T-helper 1 cell treated with Interleukin-12 subunit alpha and Interleukin-12 subunit beta and Interleukin-4 antibody, amounts not matched to agents 30 ng/mL and 1 ng/mL, for 36 hours (primary cell): ENCODE results near the gene ACYP1. TPM values are rescaled to one million over a fixed set of nuclear protein-coding genes. Genes with fewer than 3 reads are reported as not detected.

ENCODE experiments used
- intact Hi-C: fragments of 100-400 bp; cut with micrococcal nuclease; formaldehyde crosslinking; loops from one replicate; pipeline ENCODE4 v1.15.1; 2024
- total RNA-seq: library from RNA; stranded (reverse); gene quantifications from 2 replicates; pipeline ENCODE4 v1.2.3, GENCODE V29; 2022

Gene ACYP1
- total RNA-seq = 34.4 and 35.0 TPM in 2 replicates

GRCh38 chr14:75063491-75064204 lies at the start of gene ACYP1:
Gene ACYP1 (minus strand): TSS chr14:75064024. CDS start chr14:75063553, 471 bp downstream.
- intact Hi-C loops = loop anchor here (1.0 to 5.0 kb wide), 6 partner anchors 12 to 351 kb away; partner anchors contain the start of genes AREL1, DLST, EIF2B2 and FCF1

GRCh38 chr14:75109877-75110276 lies 46.1 kb upstream of the ACYP1 start:
- intact Hi-C loops = no loop called here

DNA sequence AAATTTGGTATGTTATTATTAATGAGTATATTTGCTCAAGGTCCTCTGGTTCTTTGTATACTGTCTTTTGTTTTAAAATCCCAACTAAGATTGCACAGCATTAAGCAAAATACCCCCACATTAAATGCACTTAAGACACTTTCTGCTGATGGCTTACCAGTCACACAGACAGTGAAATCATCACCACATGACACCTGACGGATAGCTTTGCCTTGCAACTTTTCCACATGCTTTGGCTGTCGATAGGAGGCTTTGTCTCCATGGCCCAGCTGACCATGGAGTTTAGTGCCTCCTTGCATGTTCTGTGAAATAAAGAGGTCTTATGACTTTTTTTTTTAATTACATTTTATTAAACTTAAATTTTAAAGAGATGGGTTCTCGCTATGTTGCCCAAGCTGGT lies 43.4 kb upstream of the ACYP1 start:
- intact Hi-C loops = no loop called here

DNA sequence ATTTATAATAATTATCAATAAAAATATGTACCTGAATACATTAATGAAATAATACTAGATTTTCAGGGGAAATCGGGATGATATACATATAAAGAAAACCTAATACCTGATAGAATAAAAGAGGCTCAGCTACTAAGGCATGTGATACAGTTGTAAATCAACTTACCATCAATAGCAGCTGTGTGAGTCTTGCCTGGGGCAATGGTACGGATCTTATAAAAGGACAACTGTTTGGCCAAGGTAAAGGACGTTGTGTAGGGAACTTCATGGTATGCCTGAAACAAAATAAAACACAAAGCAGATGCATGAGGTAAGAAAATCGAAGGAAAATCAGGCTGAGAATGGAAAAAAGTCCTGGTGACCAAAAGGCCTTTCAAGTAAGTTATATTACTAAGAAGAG lies 37.7 kb upstream of the ACYP1 start:
- intact Hi-C loops = no loop called here

DNA sequence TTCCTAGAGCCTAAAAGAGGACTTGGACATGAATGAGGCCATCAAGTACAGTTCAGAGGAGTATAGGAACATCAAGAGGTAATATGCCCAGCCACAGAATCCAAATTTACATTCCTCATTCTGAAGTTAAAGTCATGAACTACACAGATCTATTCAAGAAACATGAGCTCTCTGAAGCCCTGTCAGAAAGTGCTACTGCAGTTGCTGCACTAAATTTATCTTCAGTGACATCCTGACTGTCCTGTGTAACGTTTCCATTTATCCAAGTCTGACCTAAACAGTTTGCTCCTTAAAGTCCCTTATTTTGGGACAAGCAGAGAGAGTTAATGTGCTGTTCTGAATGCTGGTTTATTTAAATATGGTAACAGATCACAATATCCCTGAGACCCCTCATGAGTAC lies 34.9 kb upstream of the ACYP1 start:
- intact Hi-C loops = no loop called here

DNA sequence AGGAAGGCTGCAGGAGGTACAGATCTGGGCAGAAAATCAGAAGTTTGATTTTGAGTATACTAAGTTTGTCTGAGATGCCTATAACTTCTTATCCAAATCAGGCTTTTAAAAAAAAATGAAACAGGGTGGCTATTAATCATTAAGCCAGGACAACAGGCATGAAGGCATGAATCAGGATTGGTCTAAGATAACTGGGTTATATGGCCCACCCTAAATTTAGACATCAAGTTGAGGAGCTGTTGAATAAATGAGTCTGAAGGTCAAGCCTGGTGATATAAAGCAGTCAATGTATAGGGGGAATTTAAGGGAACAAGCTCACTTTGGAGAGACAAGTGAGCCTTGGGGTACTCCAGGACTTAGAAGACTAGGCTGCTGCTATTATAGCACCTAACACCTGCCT lies 34.4 kb upstream of the ACYP1 start:
- intact Hi-C loops = no loop called here

- intact Hi-C loops = no loop called here
Measured at GRCh38 chr14:75096959-75097358, 33.1 kb upstream of the ACYP1 start.

DNA sequence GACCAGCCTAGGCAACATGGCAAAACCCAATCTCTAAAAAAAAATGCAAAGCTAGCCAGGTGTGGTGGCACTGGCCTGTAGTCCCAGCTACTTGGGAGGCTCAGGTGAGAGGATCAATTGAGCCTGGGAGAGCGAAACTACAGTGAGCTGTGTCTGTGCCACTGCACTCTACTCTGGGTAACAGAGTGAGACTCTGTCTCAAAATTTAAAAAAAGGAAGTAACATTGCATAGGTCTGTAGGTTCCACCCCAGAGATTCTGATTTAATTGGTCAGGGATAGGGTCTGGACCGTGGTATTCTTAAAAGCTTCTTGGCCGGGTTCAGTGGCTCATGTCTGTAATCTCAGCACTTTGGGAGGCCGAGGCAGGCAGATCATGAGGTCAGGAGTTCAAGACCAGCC lies 31.9 kb upstream of the ACYP1 start:
- intact Hi-C loops = no loop called here

- intact Hi-C loops = no loop called here
Measured at GRCh38 chr14:75094896-75095295, 31.1 kb upstream of the ACYP1 start.

GRCh38 chr14:75092698-75093097 lies 28.9 kb upstream of the ACYP1 start:
- intact Hi-C loops = no loop called here

DNA sequence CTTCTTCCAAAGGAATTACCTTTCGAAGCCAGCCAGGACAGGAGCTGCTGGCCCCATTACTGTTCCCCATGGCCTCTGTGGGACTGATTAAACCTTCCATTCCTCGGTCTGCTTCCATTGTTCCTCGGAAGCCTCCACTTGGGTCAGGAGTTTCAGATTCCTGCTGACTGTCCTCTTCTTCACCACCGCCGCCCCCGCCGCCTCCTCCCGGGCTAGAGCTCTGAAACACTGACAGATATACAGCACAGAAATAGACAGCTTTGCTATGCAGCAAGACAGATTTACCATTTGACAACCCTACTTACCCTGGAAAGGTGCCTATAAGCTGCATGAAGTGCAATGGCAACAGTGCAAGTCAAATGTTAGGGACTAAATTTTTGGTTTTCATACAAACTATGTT lies 27.4 kb upstream of the ACYP1 start:
- intact Hi-C loops = no loop called here

DNA sequence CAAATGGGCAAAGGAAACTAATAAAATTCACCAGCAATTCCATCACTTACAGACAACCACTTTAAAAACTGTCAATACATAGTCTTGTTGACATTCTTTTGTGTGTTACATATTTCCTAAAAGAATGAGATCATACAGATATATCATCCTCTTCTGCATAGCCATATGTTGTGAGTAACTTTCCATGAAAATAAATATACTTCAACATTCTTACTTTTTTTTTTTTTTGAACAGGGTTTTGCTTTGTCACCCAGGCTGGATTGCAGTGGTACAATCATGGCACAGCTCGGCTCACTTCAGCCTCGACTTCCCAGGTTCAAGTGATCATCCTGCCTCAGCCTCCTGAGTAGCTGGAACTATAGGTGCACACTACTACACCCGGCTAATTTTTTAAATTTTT lies 26.5 kb upstream of the ACYP1 start:
- intact Hi-C loops = no loop called here

- intact Hi-C loops = loop anchor here (1.0 kb wide), 5 partner anchors 142 to 479 kb away; no protein-coding TSS in a partner anchor
Measured at GRCh38 chr14:75088566-75089373, 24.9 kb upstream of the ACYP1 start.

GRCh38 chr14:75088153-75088552 lies 24.3 kb upstream of the ACYP1 start:
- intact Hi-C loops = loop anchor here (1.0 kb wide), 5 partner anchors 142 to 479 kb away; no protein-coding TSS in a partner anchor

DNA sequence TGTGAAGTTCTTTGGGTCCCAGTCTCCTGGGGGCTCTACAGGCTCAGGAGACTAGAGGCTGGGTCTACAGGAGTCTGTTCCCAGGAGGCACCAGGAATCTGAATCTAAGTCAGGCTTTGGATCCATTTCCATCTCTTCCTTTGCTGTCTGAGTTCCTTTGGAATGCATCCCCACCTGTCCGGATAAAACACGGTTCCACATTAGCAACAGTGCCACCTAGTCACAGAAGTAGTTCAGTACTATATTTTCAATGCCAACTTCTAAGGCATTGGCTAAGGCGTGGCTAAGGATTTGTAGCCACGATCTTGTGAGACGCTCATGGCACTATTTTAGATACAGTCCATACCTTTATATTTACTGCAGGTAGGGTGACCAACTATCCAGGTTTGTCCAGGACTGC lies 20.7 kb upstream of the ACYP1 start:
- intact Hi-C loops = no loop called here

DNA sequence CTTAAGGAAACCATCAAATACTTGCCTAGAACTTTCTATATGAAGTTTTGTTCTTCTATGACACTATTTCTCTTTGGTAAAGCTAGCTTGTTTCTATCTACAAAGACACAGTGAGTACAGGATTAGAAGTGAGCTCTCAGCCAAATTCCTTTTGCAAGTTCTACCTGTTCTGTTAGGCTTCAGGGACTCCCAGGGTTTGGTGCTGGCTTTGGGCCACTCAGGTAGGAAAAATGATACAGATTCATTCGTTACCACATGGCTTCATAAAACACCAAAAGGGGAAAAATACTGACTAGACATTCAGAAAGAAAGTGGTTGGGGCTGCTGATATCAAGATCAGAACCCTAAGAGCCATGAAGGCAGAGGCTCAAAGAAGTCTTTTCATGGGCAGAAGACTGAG lies 19.4 kb upstream of the ACYP1 start:
- intact Hi-C loops = no loop called here

DNA sequence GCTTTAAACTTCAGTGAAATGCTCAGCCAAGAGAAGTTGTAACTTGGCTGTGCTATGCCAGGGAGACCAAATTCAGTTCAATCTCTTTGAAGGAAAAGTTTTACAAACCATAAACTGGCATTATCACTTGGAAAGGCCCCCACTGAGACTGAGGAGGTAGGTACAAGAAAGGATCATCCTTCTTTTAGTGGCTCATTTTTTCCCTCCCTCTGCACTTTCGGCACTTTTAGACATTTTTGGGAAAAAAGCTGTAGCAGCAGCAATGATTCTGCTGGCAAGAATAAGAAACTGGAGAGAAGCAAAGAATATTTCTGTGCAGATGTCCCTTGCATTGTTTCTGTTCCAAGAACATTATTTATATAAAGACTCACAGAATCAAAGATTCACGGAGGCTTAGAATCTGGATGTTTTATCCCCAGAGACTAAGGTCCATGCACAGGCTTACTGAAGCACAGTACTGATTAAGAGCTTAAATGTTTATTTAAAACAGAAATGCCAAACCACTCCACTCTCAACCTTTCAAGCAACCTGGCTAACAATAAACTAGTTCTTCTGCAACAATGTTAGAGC lies 17.9 kb upstream of the ACYP1 start:
- intact Hi-C loops = no loop called here

DNA sequence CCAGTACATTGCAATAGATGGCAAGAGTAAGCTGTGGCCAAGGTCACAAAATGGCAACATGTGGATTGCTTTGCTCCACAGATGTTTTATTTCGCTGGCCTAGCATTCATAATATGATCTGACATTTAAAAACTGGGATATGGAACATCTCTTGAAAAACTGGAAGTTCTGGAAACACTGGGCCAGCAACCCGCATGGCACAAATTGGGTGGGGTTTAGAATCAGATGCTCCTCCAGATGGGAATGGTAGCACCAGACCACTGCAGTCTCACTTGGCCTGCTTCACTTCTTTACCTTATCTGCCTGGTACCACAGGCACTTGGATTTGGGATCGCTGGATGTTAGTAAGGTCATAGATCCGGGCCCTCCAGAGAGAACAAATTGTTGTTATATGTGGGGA lies 15.7 kb upstream of the ACYP1 start:
- intact Hi-C loops = no loop called here

DNA sequence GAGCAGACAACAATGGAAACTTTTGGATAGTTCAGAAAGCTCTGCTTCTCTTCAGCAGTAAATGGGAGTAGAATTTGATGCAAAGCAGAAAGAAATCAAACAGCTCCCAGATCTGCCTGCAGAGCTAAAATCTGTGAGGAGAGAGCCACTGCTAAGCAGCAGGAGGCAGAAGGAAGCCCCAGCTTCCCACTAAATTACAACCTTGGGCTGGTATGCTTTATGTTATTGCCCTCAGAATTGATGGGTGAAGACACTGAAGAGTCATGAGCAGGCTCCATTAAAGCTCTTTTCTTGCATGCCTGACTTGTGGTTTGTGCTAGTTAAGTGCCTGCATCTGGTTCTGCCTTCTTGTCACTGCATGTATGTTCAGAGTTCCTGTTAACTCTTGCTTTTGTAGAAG lies 14.0 kb upstream of the ACYP1 start:
- intact Hi-C loops = no loop called here

DNA sequence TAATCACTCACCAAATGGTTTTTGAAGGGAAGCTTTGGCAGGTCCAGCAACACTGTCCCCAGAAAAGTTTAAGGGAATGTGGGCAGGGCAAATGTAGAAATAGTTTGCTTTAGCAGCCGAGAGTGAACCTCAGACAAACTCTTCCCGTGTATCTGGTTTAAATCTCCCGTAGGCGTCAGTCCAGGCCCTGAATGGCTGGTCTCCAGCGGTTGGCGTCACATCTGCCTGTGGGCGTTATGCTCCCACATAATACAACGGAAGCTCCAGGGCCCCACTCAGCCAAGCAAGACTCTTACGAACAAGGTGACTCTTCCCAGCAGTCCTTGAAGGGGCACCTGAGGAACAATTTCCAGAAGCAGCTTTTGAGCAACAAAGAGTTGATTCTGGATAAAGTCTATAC lies 6.6 kb upstream of the ACYP1 start:
- intact Hi-C loops = no loop called here

GRCh38 chr14:75069811-75070145 lies 6.0 kb upstream of the ACYP1 start:
- intact Hi-C loops = loop anchor here (1.0 to 2.0 kb wide), 4 partner anchors 57 to 591 kb away; partner anchors contain the start of genes EIF2B2, ERG28, NEK9 and RPS6KL1
